ENCODE data around the gene TBC1D5.

TBC1D5 gene

DNA sequence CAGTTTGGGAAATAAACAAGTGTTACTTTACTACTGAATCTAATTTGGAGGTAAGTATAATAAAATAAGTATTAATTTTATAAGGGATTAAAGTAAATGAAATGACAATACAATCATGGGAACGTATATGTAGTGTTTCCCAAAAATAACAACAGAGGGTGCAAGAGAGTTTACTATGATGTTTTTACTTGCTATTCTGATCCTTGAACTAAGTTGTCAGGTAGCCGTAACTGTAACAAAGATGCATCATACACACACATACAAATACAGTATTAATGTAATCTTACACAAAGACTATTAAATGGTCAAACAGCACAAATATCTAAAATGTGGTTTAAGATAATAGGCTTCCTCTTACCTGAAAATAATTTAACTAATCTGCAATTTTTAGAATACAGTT, 311.4 kb downstream of the TBC1D5 start:
- Histone ChIP-seq H3K9me2 (replicated peaks; ENCODE audit: control insufficient read depth, low read length) (no peaks in the 10 kb centered on the region), H3K4me3 (ENCODE audit: low read length) (no peak overlapping the region), H3F3A (ENCODE audit: control insufficient read depth, insufficient read depth) (0 out of 2 replicates have a peak, but pooled peaks cover 3% of the 10 kb centered on the region), H3K27me3 (ENCODE audit: control insufficient read depth, low read length) (no peaks in the 10 kb centered on the region), H4K20me1 (ENCODE audit: control insufficient read depth, insufficient read depth, low read depth, low read length) (no peaks in the 10 kb centered on the region), H3K27ac (ENCODE audit: low read depth, low read length) (no peak overlapping the region), H3K79me2 (ENCODE audit: control insufficient read depth, low read length) (no peaks in the 10 kb centered on the region), H3K9me3 (ENCODE audit: control insufficient read depth, insufficient read depth, low read length) (no peaks in the 10 kb centered on the region), H3K4me2 (ENCODE audit: low read length) (no peak overlapping the region), H3K36me3 (ENCODE audit: control insufficient read depth, low read length) (no peaks in the 10 kb centered on the region), H3K4me1 (ENCODE audit: control insufficient read depth, low read length) (no peaks in the 10 kb centered on the region)
- no peak for TF ChIP-seq EZH2phosphoT487 (IDR thresholded peaks at IDR 0.05; ENCODE audit: borderline replicate concordance, low read length)
- TF ChIP-seq, protein P1, sequence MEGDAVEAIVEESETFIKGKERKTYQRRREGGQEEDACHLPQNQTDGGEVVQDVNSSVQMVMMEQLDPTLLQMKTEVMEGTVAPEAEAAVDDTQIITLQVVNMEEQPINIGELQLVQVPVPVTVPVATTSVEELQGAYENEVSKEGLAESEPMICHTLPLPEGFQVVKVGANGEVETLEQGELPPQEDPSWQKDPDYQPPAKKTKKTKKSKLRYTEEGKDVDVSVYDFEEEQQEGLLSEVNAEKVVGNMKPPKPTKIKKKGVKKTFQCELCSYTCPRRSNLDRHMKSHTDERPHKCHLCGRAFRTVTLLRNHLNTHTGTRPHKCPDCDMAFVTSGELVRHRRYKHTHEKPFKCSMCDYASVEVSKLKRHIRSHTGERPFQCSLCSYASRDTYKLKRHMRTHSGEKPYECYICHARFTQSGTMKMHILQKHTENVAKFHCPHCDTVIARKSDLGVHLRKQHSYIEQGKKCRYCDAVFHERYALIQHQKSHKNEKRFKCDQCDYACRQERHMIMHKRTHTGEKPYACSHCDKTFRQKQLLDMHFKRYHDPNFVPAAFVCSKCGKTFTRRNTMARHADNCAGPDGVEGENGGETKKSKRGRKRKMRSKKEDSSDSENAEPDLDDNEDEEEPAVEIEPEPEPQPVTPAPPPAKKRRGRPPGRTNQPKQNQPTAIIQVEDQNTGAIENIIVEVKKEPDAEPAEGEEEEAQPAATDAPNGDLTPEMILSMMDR (IDR thresholded peaks at IDR 0.05; ENCODE audit: low read depth, low read length, poor library complexity, severe bottlenecking) = peak; percentile 40

DNA sequence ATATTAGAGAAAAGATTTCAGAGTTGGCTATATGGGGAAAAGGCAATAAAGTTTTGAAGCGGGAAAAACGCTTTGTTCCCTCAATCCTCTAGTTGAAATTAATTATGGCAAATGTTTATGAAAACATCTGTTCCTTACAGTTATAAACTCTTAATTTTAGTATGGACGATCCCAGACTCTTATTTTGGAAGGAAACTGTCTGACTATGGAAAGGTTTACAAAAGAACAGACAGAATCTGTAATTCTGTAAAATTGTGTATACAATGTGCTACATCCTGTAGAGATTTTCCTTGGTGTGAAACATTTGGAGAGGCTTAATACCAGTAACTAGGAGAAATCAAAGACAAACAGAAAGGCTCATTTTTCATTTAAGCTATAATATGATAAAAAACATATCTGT, 311.8 kb downstream of the TBC1D5 start:
- Histone ChIP-seq H3K4me2 (ENCODE audit: low read length) (no peak overlapping the region), H3K36me3 (ENCODE audit: control insufficient read depth, low read length) (no peaks in the 10 kb centered on the region), H3F3A (ENCODE audit: control insufficient read depth, insufficient read depth) (0 out of 2 replicates have a peak, but pooled peaks cover 3% of the 10 kb centered on the region), H3K79me2 (ENCODE audit: control insufficient read depth, low read length) (no peaks in the 10 kb centered on the region), H3K9me2 (replicated peaks; ENCODE audit: control insufficient read depth, low read length) (no peaks in the 10 kb centered on the region), H3K9me3 (ENCODE audit: control insufficient read depth, insufficient read depth, low read length) (no peaks in the 10 kb centered on the region), H3K4me1 (ENCODE audit: control insufficient read depth, low read length) (no peaks in the 10 kb centered on the region), H4K20me1 (ENCODE audit: control insufficient read depth, insufficient read depth, low read depth, low read length) (no peaks in the 10 kb centered on the region), H3K4me3 (ENCODE audit: low read length) (no peak overlapping the region), H3K27me3 (ENCODE audit: control insufficient read depth, low read length) (no peaks in the 10 kb centered on the region), H3K27ac (ENCODE audit: low read depth, low read length) (no peak overlapping the region)
- no peak for TF ChIP-seq EZH2phosphoT487 (IDR thresholded peaks at IDR 0.05; ENCODE audit: borderline replicate concordance, low read length)
- TF ChIP-seq, protein P1 (IDR thresholded peaks at IDR 0.05; ENCODE audit: low read depth, low read length, poor library complexity, severe bottlenecking) = no peak

DNA sequence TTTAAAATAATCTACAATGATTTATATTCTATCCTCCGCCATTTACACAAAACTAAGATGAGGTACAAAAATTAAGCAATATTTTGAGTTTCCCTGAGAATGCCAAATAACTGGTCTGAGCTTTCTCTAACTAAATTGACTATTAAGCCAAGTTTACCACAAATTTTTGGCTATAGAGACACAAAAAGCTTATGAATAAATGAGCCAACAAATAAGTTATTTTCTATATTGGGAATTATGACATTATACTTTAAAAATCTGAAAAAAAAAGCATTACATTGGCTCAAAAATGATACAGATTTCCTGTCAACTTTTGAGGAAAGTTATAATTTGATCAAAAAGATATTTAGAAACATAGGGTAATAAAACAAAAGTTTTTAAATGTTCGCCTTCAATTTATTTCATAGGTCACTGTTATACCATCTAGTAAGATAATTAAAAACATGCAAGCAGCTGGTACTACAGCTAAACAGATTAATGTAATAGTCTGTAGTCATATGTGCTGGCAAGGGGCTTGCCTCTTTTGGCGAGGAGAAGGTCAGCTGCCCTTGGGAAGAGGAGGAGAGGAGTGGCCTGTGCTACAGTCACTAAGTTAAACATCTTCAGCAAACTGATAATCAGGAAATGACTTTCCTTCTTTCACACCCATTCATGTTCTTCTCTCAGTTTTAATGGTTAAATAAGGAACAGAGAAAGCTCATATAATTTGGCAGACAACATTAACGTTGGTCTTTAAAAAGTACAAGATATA, 318.5 kb downstream of the TBC1D5 start:
- no peaks in the 10 kb centered on the region for H3K79me2 ChIP-seq (ENCODE audit: control insufficient read depth, low read length)
- H3K4me2 ChIP-seq (ENCODE audit: low read length) = no peak overlapping the region
- no peaks in the 10 kb centered on the region for H3K4me1 ChIP-seq (ENCODE audit: control insufficient read depth, low read length)
- H3K9me3 ChIP-seq (ENCODE audit: control insufficient read depth, insufficient read depth, low read length) = no peaks in the 10 kb centered on the region
- H4K20me1 ChIP-seq (ENCODE audit: control insufficient read depth, insufficient read depth, low read depth, low read length) = no peaks in the 10 kb centered on the region
- no peak overlapping the region for H3K27ac ChIP-seq (ENCODE audit: low read depth, low read length)
- TF ChIP-seq EZH2phosphoT487 (IDR thresholded peaks at IDR 0.05; ENCODE audit: borderline replicate concordance, low read length) = no peak
- TF ChIP-seq, protein P1 (IDR thresholded peaks at IDR 0.05; ENCODE audit: low read depth, low read length, poor library complexity, severe bottlenecking) = no peak
- H3K9me2 ChIP-seq (replicated peaks; ENCODE audit: control insufficient read depth, low read length) = no peaks in the 10 kb centered on the region
- H3F3A ChIP-seq (ENCODE audit: control insufficient read depth, insufficient read depth) = no peaks in the 10 kb centered on the region
- H3K4me3 ChIP-seq (ENCODE audit: low read length) = no peak overlapping the region
- H3K36me3 ChIP-seq (ENCODE audit: control insufficient read depth, low read length) = no peaks in the 10 kb centered on the region
- H3K27me3 ChIP-seq (ENCODE audit: control insufficient read depth, low read length) = no peaks in the 10 kb centered on the region
